Activated naive CD4-positive, alpha-beta T cell (primary cell): ENCODE data around the gene TDRD12.

Source experiments
- DNase-seq, 4 experiments: peaks; one replicate each; lab custom pipeline; 2025; lab: John Stamatoyannopoulos, UW

The TDRD12 gene

GRCh38 chr19:32809754-32810153 is 90.2 kb downstream of the TDRD12 start:
- no peak for DNase-seq

- no peak for DNase-seq
Measured at GRCh38 chr19:32810452-32810851, 90.9 kb downstream of the TDRD12 start.

- no peak for DNase-seq
Measured at GRCh38 chr19:32811151-32811550, 91.6 kb downstream of the TDRD12 start.

GRCh38 chr19:32812036-32812435 is 92.5 kb downstream of the TDRD12 start:
- no peak for DNase-seq

- DNase-seq: no peak
Measured at GRCh38 chr19:32812571-32812970, 93.0 kb downstream of the TDRD12 start.

- DNase-seq: no peak
Measured at GRCh38 chr19:32813862-32814425, 94.4 kb downstream of the TDRD12 start.

GRCh38 chr19:32814624-32815023 is 95.1 kb downstream of the TDRD12 start:
- no peak for DNase-seq

GRCh38 chr19:32816555-32817099 is 97.1 kb downstream of the TDRD12 start:
- no peak for DNase-seq

GRCh38 chr19:32817569-32818476 is 98.3 kb downstream of the TDRD12 start:
- no peak for DNase-seq

- DNase-seq: no peak
Measured at GRCh38 chr19:32818536-32818935, 99.0 kb downstream of the TDRD12 start.

- DNase-seq: no peak
Measured at GRCh38 chr19:32819419-32820400, 100.1 kb downstream of the TDRD12 start.

GRCh38 chr19:32822916-32823746 is 103.6 kb downstream of the TDRD12 start:
- no peak for DNase-seq

- DNase-seq: no peak
Measured at GRCh38 chr19:32823747-32824102, 104.2 kb downstream of the TDRD12 start.

GRCh38 chr19:32824191-32824751 is 104.7 kb downstream of the TDRD12 start:
- no peak for DNase-seq

- DNase-seq: no peak
Measured at GRCh38 chr19:32824916-32825608, 105.5 kb downstream of the TDRD12 start.

- no peak for DNase-seq
Measured at GRCh38 chr19:32828139-32828538, 108.6 kb downstream of the TDRD12 start.

GRCh38 chr19:32828643-32829344 is 109.2 kb downstream of the TDRD12 start:
- DNase-seq: no peak

GRCh38 chr19:32829345-32829896 is 109.9 kb downstream of the TDRD12 start:
- DNase-seq: no peak
